HFF-Myc (cell line): ENCODE results near the gene DOCK1.

ENCODE experiments used
- DNase-seq: peaks from one replicate; pipeline ENCODE4 v3.0.0-alpha.2; 2011; ENCODE audit warnings: low read depth; ENCODE audit errors: extremely low read depth
- H3K4me3 ChIP-seq: replicated peaks from 2 replicates; pipeline ENCODE4 v1.5.1; 2011; ENCODE audit warnings: low read depth, mild to moderate bottlenecking, control low read depth, low read length
- CTCF ChIP-seq: IDR thresholded peaks from 2 replicates; pipeline ENCODE4 v1.5.1; 2012; ENCODE audit warnings: mild to moderate bottlenecking, low read depth, low read length, control low read depth; ENCODE audit errors: missing control alignments

DOCK1 gene

GRCh38 chr10:127135844-127136577, 230.8 kb downstream of the DOCK1 start:
- no peak for TF ChIP-seq CTCF
- DNase-seq: no peak
- H3K4me3 ChIP-seq: no peak overlapping the region

- H3K4me3 ChIP-seq: no peak overlapping the region
- DNase-seq: no peak
- no peak for TF ChIP-seq CTCF
Observed at GRCh38 chr10:127137391-127137790, 232.2 kb downstream of the DOCK1 start.

- DNase-seq: no peak
- TF ChIP-seq CTCF: no peak
- no peak overlapping the region for H3K4me3 ChIP-seq
Observed at GRCh38 chr10:127142136-127142535, 236.9 kb downstream of the DOCK1 start.

GRCh38 chr10:127142856-127143255, 237.6 kb downstream of the DOCK1 start:
- no peak for DNase-seq
- no peak for TF ChIP-seq CTCF
- no peak overlapping the region for H3K4me3 ChIP-seq

- no peak for TF ChIP-seq CTCF
- DNase-seq: peak; percentile 59
- H3K4me3 ChIP-seq: no peak overlapping the region
Observed at GRCh38 chr10:127145173-127145572, 239.9 kb downstream of the DOCK1 start.

- no peak for TF ChIP-seq CTCF
- DNase-seq: no peak
- H3K4me3 ChIP-seq: no peak overlapping the region
Observed at GRCh38 chr10:127146661-127147060, 241.4 kb downstream of the DOCK1 start.
